H1 (cell line): ENCODE data around the gene MMEL1. TPM values are rescaled to one million over a fixed set of nuclear protein-coding genes. Genes with fewer than 3 reads are reported as not detected.
"Not testable (repeated sequence)": the region's sequence is repeated elsewhere in the genome, so short reads cannot be mapped to it uniquely, and the experiment has no call there.

Source experiments
- CTCF ChIA-PET: fragments of 300-600 bp; sonication (Branson Sonifier 250); formaldehyde crosslinking; loops from one replicate; lab custom pipeline; 2021; ENCODE audit not compliant: partially characterized antibody; lab: Charles Lee
- POLR2A ChIA-PET: fragments of 300-600 bp; sonication (Branson Sonifier 250); formaldehyde crosslinking; loops from one replicate; lab custom pipeline; 2021; ENCODE audit warnings: inconsistent platforms; ENCODE audit not compliant: partially characterized antibody; lab: Charles Lee
- DNase-seq, 2 experiments: peaks; one replicate each; pipeline versions ENCODE4 v3.0.0 to v3.0.0-alpha.2; 2010 to 2022; ENCODE audit warnings: low spot score in 2 of 2, low read depth in 1 of 2, mixed read lengths in 1 of 2
- FAIRE-seq: peaks from 2 replicates; lab custom pipeline; 2011; peaks lifted over from hg19 to GRCh38; lab: Jason Lieb, UNC
- H2AFZ ChIP-seq: 2 replicates; pipeline ENCODE4 v1.8.1; 2012; ENCODE audit warnings: low read length, inconsistent platforms
- H2AK5ac ChIP-seq: 2 replicates; pipeline ENCODE4 v1.6.1; 2013; ENCODE audit warnings: low read depth, low read length
- H2BK120ac ChIP-seq: replicated peaks from 2 replicates; pipeline ENCODE3; 2013; ENCODE audit warnings: low read depth, low read length, inconsistent platforms
- H2BK12ac ChIP-seq: 2 replicates; pipeline ENCODE4 v1.6.1; 2013; ENCODE audit warnings: low read depth, low read length
- H2BK15ac ChIP-seq: 2 replicates; pipeline ENCODE4 v1.6.1; 2013; ENCODE audit warnings: low read length
- H2BK20ac ChIP-seq: 2 replicates; pipeline ENCODE4 v1.6.1; 2013; ENCODE audit warnings: low read length
- H2BK5ac ChIP-seq: 2 replicates; pipeline ENCODE4 v1.6.1; 2013; ENCODE audit warnings: low read depth, low read length
- H3K14ac ChIP-seq: 2 replicates; pipeline ENCODE4 v1.6.1; 2013; ENCODE audit warnings: inconsistent platforms; ENCODE audit not compliant: insufficient read length
- H3K18ac ChIP-seq: 2 replicates; pipeline ENCODE4 v1.6.1; 2013; ENCODE audit warnings: low read length; ENCODE audit errors: extremely low read depth
- H3K23ac ChIP-seq: 2 replicates; pipeline ENCODE4 v1.6.1; 2013; ENCODE audit warnings: inconsistent platforms; ENCODE audit not compliant: insufficient read length
- H3K23me2 ChIP-seq: 2 replicates; pipeline ENCODE4 v1.6.1; 2013; ENCODE audit warnings: low read depth, low read length
- H3K27ac ChIP-seq: 2 replicates; pipeline ENCODE4 v1.6.1; 2011; ENCODE audit warnings: low read depth, low read length, inconsistent platforms
- H3K27me3 ChIP-seq, 4 experiments: replicated peaks in 1 of 4; 1 replicate in 1 of 4; 2 replicates in 3 of 4; pipeline versions ENCODE4 v1.6.1 to v1.8.1; 2011 to 2013; ENCODE audit warnings: low read length in 3 of 4, mild to moderate bottlenecking in 3 of 4, inconsistent platforms in 2 of 4, mixed read lengths in 2 of 4, moderate library complexity in 1 of 4; ENCODE audit not compliant: control insufficient read depth in 3 of 4, insufficient read depth in 3 of 4; ENCODE audit errors: extremely low read depth in 1 of 4
- H3K36me3 ChIP-seq, 4 experiments: 2 replicates each; pipeline versions ENCODE4 v1.6.1 to v1.8.1; 2011 to 2013; ENCODE audit warnings: mild to moderate bottlenecking in 4 of 4, low read length in 3 of 4, moderate library complexity in 2 of 4, control low read depth in 1 of 4, inconsistent platforms in 1 of 4; ENCODE audit not compliant: insufficient read depth in 4 of 4, control insufficient read depth in 2 of 4
- H3K4ac ChIP-seq: replicated peaks from 2 replicates; pipeline ENCODE3; 2013; ENCODE audit warnings: low read length, low read depth, mixed read lengths, inconsistent platforms; ENCODE audit not compliant: insufficient read length
- H3K4me1 ChIP-seq, 4 experiments: replicated peaks in 1 of 4; 1 replicate in 1 of 4; 2 replicates in 3 of 4; pipeline versions ENCODE4 v1.6.1 to v1.8.1; 2011 to 2013; ENCODE audit warnings: low read length in 3 of 4, inconsistent platforms in 2 of 4, mixed read lengths in 1 of 4; ENCODE audit not compliant: insufficient read depth in 4 of 4, control insufficient read depth in 3 of 4
- H3K4me2 ChIP-seq, 2 experiments: 2 replicates each; pipeline versions ENCODE4 v1.6.1 to v1.8.1; 2011 to 2013; ENCODE audit warnings: low read depth in 2 of 2, low read length in 2 of 2, control low read depth in 1 of 2, inconsistent platforms in 1 of 2, mild to moderate bottlenecking in 1 of 2; ENCODE audit not compliant: insufficient read depth in 1 of 2
- H3K4me3 ChIP-seq, 4 experiments: fragments of 200-600, 300-600 bp in 1 of 4; sonication (generic), shearing (Covaris generic), sonication (Bioruptor Twin) in 1 of 4; 2 replicates each; pipeline versions ENCODE4 v1.5.1 to v1.8.1; 2011 to 2016; ENCODE audit warnings: low read length in 4 of 4, low read depth in 3 of 4, control low read depth in 2 of 4, inconsistent platforms in 2 of 4, mild to moderate bottlenecking in 2 of 4, mixed read lengths in 1 of 4, moderate library complexity in 1 of 4; ENCODE audit not compliant: insufficient read depth in 2 of 4; ENCODE audit errors: extremely low read depth in 1 of 4
- H3K56ac ChIP-seq: replicated peaks from 2 replicates; pipeline ENCODE3; 2013; ENCODE audit warnings: low read depth, mild to moderate bottlenecking, mixed read lengths, low read length, inconsistent platforms; ENCODE audit not compliant: insufficient read length
- H3K79me1 ChIP-seq: 2 replicates; pipeline ENCODE4 v1.6.1; 2013; ENCODE audit warnings: low read depth, low read length, control low read depth
- H3K79me2 ChIP-seq, 2 experiments: 2 replicates each; pipeline versions ENCODE4 v1.6.1 to v1.8.1; 2012 to 2013; ENCODE audit warnings: low read length in 2 of 2, mild to moderate bottlenecking in 2 of 2, inconsistent platforms in 1 of 2; ENCODE audit not compliant: insufficient read depth in 2 of 2, control insufficient read depth in 1 of 2
- H3K9ac ChIP-seq, 4 experiments: replicated peaks in 1 of 4; 1 replicate in 1 of 4; 2 replicates in 3 of 4; pipeline versions ENCODE4 v1.6.1 to v1.8.1; 2011 to 2013; ENCODE audit warnings: low read depth in 3 of 4, low read length in 3 of 4, control low read depth in 2 of 4, mild to moderate bottlenecking in 2 of 4, moderate library complexity in 2 of 4, inconsistent platforms in 1 of 4; ENCODE audit errors: extremely low read depth in 1 of 4
- H3K9me3 ChIP-seq, 2 experiments: 2 replicates each; pipeline versions ENCODE4 v1.6.1 to v1.8.1; 2012 to 2013; ENCODE audit warnings: mild to moderate bottlenecking in 2 of 2, moderate library complexity in 2 of 2, control low read depth in 1 of 2, inconsistent platforms in 1 of 2, low read depth in 1 of 2, low read length in 1 of 2, mixed read lengths in 1 of 2; ENCODE audit not compliant: insufficient read depth in 2 of 2
- H4K20me1 ChIP-seq, 2 experiments: replicated peaks in 1 of 2; 2 replicates each; pipeline versions ENCODE3 to v1.8.1; 2011 to 2013; ENCODE audit warnings: inconsistent platforms in 2 of 2, low read length in 2 of 2, mild to moderate bottlenecking in 1 of 2; ENCODE audit not compliant: insufficient read depth in 2 of 2, control insufficient read depth in 1 of 2
- H4K5ac ChIP-seq: 2 replicates; pipeline ENCODE4 v1.6.1; 2013; ENCODE audit warnings: low read length, low read depth, mixed read lengths, inconsistent platforms; ENCODE audit not compliant: insufficient read length
- H4K8ac ChIP-seq: 2 replicates; pipeline ENCODE4 v1.8.0; 2013; ENCODE audit warnings: mild to moderate bottlenecking, moderate library complexity, low read length, inconsistent platforms; ENCODE audit not compliant: insufficient read depth; ENCODE audit errors: extremely low read depth
- H4K91ac ChIP-seq: replicated peaks from 2 replicates; pipeline ENCODE3; 2013; ENCODE audit warnings: low read length, mixed read lengths, inconsistent platforms; ENCODE audit not compliant: insufficient read length
- WGBS, 2 experiments: shearing (Covaris generic) in 1 of 2; methylation state at CpG; one replicate each; pipeline versions ENCODE4 v1.1.6 to v1.1.7; 2013 to 2015; ENCODE audit warnings: low lambda C conversion rate in 2 of 2, mixed read lengths in 2 of 2, inconsistent platforms in 1 of 2, low coverage in 1 of 2, missing lambda C conversion rate in 1 of 2; ENCODE audit not compliant: insufficient replicate concordance in 2 of 2, insufficient coverage in 1 of 2, insufficient read length in 1 of 2; ENCODE audit errors: extremely low coverage in 1 of 2, missing lambda C conversion rate in 1 of 2; 5-methylcytosine and 5-hydroxymethylcytosine counted together
- polyA plus RNA-seq, 7 experiments: library from polyadenylated mRNA; depleted of rRNA in 3 of 7; stranded (reverse) in 5 of 7; unstranded in 2 of 7; fragments of >200 nt in 5 of 7; fragments of 200-250 nt in 2 of 7; gene quantifications; 1 replicate in 5 of 7; 2 replicates in 1 of 7; 4 replicates in 1 of 7; pipeline versions ENCODE4 v1.2.1 to v1.2.3, GENCODE V29; 2011 to 2013; ENCODE audit warnings: missing spikeins in 2 of 7, mixed read lengths in 2 of 7
- total RNA-seq: library from RNA; stranded (reverse); fragmentation: NEBNext Ultra II Directional; extraction: Animal tissue kit (Norgen Biotek cat#: 25700); gene quantifications from 2 replicates; pipeline ENCODE4 v1.2.1, GENCODE V29; 2021

MMEL1 gene
- total and polyA plus RNA-seq, 2 of the 8 experiments (the other 6 are each of a cell fraction or from before 2014, with no cell fraction given): 0.91 to 1.7 TPM

- H3K79me2 ChIP-seq, H2BK20ac ChIP-seq, H2BK5ac ChIP-seq, H3K23me2 ChIP-seq, H3K4me1 ChIP-seq, H3K27me3 ChIP-seq, FAIRE-seq, H3K79me1 ChIP-seq, H3K4me2 ChIP-seq, H3K27ac ChIP-seq, H4K8ac ChIP-seq, H3K4ac ChIP-seq, H2BK120ac ChIP-seq, H4K20me1 ChIP-seq, H3K36me3 ChIP-seq, H4K91ac ChIP-seq, H3K9ac ChIP-seq, H4K5ac ChIP-seq, DNase-seq, H3K14ac ChIP-seq, H3K23ac ChIP-seq, H3K4me3 ChIP-seq, H2BK15ac ChIP-seq, H2AFZ ChIP-seq, H2AK5ac ChIP-seq, CTCF ChIA-PET, H2BK12ac ChIP-seq, H3K56ac ChIP-seq, H3K18ac ChIP-seq: not testable (repeated sequence)
- WGBS, 2 experiments: 60% methylated on average over 14 of the region's 14 CpGs; no CpG with 5 or more reads in 1 of the 2 experiments
- peaks cover 71 to 79% of the 10 kb centered on the region in 2 experiments for H3K9me3 ChIP-seq
- POLR2A ChIA-PET: interaction anchor here (0.6 to 0.7 kb wide), 2 partner anchors 34 to 42 kb away, joined by 3 to 4 read pairs; no protein-coding TSS in a partner anchor
Measured at GRCh38 chr1:2653741-2654442, 21.1 kb upstream of the MMEL1 start.
